Stimulated activated CD8-positive, alpha-beta memory T cell treated with anti-CD3 and anti-CD28 coated beads, Interleukin-12 subunit alpha, Interleukin-12 subunit beta, amount 100 ng/mL, for 1 hour (primary cell): ENCODE data around the gene SCRN2.

Experiments
- DNase-seq: peaks from one replicate; pipeline ENCODE4 v3.0.0-alpha.2; 2020; ENCODE audit warnings: low read depth

The SCRN2 gene

GRCh38 chr17:47821031-47821423, 20.0 kb downstream of the SCRN2 start:
- no peak for DNase-seq

DNA sequence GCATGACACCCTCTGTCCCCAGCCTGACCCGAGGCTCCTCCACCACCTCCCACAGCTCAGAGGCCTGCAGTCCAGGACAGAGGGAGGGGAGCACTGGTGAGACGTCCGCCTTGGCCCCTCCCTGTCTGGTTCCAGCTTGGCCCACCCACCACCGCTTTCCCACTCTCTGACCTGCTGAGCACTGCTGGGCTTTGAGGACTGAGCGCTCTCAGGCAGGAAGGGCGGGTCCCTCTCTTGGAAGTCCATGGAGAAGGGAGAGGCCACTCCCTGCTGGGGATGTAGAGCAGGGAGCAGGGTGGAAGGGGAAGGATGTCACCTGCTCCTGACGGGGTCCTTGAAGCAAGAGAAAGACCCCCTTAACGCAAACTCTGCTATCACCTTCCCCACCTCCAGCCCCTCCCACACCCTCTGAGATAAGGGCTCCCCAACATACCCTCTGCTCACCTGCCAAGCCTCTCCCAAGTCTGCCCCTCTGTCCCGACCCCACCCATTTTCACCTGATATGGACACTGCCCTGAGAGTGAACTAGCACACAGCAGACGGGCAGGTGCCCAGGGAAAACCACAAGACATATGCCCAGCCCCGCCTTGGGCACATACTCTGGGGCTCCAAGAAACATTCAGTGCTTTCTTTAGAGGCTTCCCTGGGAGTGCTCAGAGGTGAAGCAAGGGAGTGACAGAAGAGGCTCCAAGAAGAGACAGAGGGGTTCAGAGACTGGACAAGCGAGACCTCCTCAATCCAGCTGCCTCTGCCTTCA, 20.9 kb downstream of the SCRN2 start:
- no peak for DNase-seq

- no peak for DNase-seq
Observed at GRCh38 chr17:47819475-47819874, 21.6 kb downstream of the SCRN2 start.

DNA sequence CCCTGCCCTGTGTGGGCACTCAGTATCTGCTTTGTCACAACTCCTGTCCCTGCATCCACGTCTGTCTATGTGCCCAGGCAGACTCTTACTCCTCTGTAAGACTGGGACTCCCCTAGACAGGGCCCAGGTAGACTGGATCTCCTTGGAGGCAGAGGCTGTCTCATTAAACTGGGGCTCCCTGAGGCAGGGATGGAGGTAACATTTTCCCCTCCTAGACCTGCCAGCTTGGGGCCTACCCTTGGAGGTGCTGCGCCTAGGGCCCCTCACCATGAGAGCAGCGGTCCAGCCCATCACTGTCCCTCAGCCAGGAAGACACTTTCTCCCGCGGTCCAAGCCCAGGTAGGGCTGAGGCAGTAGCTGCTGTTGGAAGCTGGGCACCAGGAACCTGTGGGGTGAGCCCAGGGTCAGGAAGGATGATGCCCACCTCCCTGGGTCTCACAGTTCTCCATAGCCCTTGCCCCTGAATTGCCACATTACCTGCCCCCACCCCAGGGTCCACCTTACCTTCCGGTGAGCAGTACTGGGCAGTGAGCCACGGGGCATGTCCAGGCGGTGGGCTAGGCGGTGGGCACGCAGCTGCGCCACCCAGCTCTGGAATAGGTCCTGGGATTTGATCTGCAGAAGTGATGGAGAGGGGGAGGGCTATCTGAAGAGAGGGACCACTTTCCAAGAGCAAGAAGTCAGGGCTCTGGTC, 22.9 kb downstream of the SCRN2 start:
- DNase-seq, result no peak

- DNase-seq, result no peak
Observed at GRCh38 chr17:47816947-47817346, 24.1 kb downstream of the SCRN2 start.

- DNase-seq, result no peak
Observed at GRCh38 chr17:47816111-47816735, 24.9 kb downstream of the SCRN2 start.

DNA sequence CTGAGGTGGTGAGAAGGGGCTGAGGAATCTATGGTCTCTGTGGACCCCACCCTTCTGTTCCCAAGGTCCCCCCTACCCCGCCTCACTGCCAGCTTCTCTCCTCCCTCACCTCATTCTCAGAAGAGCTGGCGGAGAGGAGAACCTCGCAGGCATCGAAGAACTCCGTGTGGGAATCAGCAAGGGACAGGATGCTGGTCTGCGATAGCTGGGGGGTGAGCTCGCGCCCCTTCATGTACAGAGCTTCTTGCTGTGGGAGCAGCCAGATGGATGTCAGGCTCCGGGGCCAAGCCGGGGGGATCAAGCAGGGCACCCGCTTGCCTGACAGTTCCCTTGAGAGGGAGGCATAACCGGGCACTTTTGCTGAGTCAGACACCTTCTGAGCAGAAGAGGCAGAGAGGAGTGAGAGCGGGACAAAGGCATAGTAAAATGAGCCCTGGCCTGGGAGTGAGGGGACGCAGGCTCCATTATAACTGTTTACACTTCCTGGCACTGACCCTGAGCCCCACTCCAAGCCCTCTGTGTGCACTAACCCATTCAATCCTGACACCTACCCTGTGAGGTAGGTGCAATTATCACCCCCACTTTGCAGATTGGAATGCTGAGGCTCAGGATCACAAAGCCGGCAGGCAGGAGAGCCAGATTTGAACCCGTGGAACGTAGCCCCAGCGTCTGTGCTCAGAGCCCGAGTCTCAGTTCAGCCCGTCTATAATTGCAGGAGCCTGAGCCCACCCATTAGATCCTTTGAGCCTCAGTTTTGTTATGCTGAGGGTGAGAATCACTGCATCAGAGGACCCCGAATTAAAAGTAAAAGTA, 25.8 kb downstream of the SCRN2 start:
- DNase-seq, result no peak

DNA sequence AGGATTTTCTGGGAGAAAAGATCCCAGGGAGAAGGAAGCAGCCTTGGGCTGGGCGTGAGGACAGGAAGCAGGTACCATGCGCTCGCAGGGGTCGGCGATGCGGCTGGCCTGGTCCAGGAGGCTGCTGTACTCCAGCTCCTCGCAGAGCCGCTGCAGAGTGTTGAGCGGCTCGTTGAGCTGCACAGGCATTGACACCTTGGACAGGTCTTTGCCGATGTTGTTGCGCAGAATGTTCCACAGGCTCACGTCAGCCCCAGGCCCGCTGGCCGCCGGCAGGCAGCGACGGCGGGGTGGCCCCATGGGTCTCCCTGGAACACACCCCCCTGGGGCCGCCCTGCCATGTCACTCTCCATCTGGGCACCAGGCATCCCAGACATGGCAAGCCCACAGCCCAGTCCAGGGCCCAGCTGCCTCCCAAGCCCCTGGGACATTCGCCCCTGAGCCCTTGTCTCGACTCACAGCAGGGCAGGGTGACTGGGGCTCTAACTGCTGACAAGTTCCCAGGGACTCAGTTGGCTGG, 27.5 kb downstream of the SCRN2 start:
- no peak for DNase-seq

DNA sequence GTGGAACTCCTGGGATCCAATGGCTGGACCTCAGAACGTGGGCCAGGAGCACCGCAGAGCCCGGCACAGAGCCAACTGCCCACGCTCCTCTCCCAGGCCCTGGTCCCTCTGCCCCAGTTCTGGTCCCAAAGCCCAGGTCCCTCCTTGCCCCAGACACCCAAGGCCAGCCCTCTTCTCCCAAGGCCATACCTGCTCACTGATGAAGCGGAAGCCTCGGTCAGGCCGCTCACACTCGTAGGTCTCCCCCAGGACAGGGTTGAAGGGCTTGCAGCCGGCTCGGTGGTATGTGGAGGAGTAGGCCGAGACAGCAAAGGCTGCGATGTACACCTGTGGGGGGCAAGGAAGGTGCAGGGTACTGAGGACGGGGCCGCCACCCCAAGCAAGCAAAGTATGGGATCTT, 28.0 kb downstream of the SCRN2 start:
- DNase-seq, result no peak

DNA sequence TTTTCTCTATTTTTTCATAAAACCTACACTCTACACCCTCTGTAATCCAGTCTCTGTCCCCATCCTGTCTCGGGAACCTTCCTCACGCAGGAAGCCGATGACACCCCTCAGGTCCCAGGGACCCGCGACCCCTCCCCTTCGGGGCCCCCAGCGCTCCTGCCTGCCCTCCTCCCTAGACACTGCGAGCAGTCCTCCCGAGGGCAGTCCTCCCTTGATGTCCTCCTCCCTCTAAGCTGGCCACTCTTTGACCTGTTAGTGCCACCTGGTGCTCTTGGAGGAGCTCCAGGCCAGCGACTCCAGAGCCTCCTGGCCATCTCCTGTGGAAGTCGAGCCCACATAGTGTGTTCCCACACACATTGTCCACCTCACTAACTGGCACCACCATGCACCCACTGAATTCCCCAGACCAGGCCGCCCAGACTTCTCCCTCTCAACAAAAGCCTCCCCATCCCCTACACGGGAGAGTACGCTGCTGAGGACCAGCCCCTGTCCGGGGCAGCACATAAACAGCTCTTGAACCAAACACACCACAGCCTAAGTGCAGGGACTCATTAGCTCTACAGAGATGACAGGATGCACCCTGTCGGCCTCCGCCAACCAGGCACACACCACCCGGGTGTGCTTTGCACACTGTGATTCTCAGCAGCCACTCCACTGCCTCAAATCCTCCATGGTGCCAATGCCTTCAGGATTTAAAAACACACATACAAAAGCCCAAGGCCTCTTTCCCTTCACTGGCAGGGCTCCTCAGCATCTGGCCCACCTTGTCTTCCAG, 28.7 kb downstream of the SCRN2 start:
- DNase-seq, result no peak

- no peak for DNase-seq
Observed at GRCh38 chr17:47811709-47812108, 29.4 kb downstream of the SCRN2 start.

- DNase-seq, result no peak
Observed at GRCh38 chr17:47810901-47811635, 30.0 kb downstream of the SCRN2 start.

- DNase-seq, result no peak
Observed at GRCh38 chr17:47810200-47810821, 30.8 kb downstream of the SCRN2 start.

- no peak for DNase-seq
Observed at GRCh38 chr17:47808830-47809480, 32.1 kb downstream of the SCRN2 start.

DNA sequence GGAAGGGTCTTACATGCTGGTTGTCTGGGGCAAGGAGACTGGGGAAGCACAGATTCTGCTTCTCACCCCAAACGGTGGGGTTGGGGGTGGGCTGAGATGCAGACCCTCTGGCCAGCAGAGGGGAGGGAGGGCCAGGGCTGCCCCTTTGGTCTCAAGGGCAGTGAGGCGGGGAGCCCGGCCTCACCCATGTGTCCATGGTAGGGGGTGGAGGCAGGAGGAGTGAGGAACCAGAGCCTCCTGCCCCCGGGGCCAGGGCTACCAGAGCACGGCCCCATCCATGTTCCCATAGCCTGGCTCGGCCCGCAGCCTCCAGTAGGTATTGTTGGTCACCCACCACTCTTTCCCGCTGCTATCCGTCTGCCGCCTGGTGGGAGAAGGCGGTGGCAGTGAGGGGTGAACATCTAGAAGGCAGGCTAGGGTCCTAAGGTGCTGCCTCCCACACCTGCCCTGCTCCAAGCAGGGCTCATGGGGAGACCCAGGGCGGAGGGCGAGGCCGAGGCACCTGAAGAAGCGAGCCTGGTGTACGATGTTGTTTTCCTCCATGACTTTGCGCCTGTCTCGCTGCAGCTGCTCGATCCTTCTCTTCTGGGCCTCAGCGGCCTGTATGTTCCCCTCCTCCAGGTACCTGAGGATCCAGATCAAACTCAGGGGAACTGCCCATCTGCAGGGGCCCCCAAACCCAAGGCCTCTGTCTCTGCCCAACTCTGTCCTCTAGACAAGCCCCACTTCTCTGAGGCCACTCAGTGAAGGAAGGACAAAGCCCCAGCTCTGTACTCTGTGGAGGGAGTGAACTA, 32.8 kb downstream of the SCRN2 start:
- no peak for DNase-seq

- no peak for DNase-seq
Observed at GRCh38 chr17:47807421-47807820, 33.7 kb downstream of the SCRN2 start.

DNA sequence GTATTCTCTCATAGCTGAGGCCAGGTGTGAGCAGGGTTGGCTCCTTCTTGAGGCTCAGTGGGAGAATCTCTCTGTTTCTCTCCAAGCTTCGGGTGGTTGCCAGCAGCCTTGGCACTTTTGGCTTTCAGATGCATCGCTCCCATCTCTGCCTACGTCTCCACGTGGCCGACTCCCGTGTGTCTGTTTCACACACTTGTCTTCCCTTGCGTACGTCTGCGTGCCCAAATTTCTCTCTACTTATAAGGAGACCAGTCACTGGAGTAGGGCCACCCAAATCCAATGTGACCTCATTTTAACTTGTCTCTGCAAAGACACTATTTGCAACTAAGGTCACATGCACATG, 34.2 kb downstream of the SCRN2 start:
- DNase-seq, result no peak

GRCh38 chr17:47806026-47806912, 34.8 kb downstream of the SCRN2 start:
- DNase-seq, result no peak
